Activated CD8-positive, alpha-beta memory T cell treated with anti-CD3 and anti-CD28 coated beads for 24 hours (primary cell): ENCODE results near the gene SLC41A3.
"Not testable (repeated sequence)": the region's sequence is repeated elsewhere in the genome, so short reads cannot be mapped to it uniquely, and the experiment has no call there.

ENCODE experiments used
- DNase-seq: peaks from one replicate; pipeline ENCODE4 v3.0.0-alpha.2; 2020

Gene SLC41A3

GRCh38 chr3:126105691-126106187 lies 21.8 kb upstream of the SLC41A3 start:
- peak; percentile 38 for DNase-seq

DNA sequence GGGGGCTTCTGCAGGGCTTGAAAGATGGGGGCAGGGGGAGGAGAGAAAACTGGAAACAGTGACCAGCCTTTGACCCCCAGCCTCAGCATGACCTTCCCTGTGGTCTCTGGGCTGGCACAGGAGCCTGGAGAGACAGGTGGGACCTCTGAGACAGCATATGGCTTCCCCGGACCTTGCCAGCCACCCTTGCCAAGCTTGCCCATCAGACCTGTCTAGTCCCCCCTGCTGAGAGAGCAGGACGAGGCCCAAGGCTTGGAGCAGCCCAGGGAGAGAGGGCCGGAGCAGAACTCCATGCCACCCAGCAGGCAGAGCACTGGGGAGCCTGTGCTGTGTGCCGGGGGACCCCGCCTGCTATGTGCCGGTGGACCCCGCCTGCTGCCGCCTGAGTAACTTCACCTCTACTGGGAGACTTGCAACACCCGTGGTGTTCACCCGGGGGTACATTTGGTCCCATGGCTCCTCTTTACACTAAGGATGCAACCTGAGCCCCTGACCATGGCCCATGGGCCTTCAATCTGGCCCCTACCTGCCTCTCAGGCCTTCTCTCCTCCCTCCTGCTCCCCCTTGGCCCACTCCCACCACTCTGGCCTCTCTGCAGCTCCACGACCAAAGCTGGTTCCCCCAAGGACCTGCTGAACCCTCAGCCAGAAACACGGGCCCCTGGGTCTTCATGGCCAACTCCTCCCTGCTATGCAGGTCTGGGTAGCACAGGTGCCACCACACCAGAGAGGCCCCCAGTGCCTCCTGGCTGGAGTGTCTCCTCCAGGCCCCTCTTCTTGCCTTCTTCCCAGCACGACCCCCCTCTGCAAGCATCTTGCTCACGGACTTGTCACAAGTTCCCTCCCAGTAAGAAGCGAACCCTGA lies 21.1 kb upstream of the SLC41A3 start:
- peak; percentile 38 for DNase-seq

GRCh38 chr3:126104028-126104635 lies 20.2 kb upstream of the SLC41A3 start:
- peak; percentile 50 for DNase-seq

DNA sequence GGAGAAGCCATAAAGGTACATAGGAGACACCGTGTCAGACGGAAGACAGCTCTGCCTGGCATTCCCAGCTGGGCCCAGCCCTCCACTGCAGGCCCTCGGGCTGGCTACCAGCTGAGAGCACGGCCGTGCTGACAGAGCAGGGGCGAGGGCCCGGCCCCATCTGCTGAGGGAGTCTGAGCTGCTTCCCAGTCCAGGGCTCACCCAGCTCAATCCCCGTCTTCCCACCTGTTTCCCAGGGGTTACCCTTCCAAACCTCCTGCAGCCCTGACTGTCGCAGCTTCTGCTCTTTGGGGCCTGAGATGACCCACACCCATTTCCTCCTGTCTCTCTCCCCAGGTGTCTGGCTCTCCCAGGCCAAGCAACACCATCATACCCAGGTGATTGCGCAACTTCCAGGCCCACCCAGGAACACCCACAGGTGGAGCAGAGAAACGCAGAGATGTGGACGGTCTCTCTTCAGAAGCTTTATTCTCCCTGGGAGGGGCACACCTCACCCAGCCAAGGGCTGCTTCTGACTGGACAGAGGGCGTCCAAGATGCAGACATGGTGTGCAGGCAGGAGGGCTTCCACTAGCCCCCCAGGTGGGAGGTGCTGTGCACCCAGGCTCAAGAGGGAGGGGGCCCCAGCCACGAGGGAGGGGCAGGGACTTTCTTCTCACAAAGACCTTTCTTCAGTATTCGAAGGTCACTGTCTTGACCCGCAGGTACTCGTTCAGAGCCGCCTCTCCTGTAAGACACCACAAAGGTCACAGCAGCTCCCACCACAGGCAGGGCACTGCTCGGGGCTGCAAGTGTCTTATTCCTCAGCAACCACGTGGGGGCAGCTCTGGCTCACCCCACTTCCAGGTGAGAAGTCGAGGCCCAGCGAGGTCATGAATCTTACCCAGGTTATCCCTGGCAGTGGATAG lies 19.4 kb upstream of the SLC41A3 start:
- peak; percentile 49 for DNase-seq

- DNase-seq: peak; percentile 28
Observed at GRCh38 chr3:126102530-126102951, 18.6 kb upstream of the SLC41A3 start.

DNA sequence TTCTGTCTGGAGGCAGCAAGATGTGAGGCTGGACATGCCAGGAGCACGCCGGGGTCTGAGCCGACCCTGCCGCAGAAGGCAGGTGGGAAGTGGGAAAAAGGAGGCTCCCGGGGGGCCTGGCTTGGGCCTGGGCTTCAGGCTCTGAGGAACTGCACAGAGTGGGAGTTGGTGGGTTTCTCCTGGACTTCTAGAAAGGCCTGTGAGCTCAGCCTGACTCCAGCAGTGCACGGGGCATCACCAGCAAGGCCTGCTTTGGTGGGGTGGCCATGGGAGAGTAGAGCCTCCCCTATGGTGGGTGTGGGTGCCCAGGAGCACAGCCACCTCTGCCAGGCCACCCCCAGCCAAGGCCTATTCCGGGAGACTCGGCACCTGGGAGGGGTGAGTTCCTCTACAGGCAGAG lies 18.1 kb upstream of the SLC41A3 start:
- DNase-seq: no peak

GRCh38 chr3:126101521-126101982 lies 17.6 kb upstream of the SLC41A3 start:
- DNase-seq: no peak

- DNase-seq: no peak
Observed at GRCh38 chr3:126100634-126101301, 16.8 kb upstream of the SLC41A3 start.

DNA sequence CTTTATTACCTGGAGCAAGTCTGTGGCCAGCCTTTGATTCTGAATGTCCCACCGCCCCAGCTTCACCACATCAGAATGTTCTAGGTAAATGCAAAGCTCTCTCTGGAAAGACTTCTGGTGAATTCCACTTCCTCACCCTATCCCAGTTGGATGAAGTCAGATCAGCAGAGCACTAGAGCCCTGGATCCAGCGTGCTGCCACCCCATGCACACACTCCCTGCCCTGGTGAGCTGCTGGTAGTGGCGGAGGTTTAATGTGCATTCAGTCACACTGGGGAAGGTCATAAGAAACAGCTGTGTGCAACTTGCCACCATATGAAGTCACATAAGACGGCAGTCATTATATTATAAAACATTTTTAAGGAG lies 16.3 kb upstream of the SLC41A3 start:
- no peak for DNase-seq

DNA sequence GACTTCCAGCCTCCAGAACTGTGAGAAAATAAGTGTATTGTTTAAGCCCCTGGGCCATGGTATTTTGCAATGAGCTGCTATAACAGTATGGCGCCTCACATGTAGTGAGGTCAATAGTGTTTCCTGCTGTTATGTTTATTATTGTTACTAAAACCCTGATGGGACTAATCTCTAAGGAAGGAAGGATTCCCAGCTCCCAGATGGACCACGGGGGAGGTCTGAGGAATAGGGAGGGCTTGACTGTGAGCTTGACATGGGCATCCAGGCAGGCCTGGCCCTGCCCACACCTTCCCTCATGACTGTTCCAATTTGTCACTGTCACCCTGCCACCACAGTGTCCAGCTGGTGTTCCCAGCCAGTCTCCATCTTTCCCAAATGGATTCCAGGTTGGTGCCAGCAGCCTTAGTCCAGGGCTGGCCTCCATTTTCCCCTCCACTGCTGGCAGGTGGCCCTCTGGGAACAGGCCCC lies 14.5 kb upstream of the SLC41A3 start:
- no peak for DNase-seq

DNA sequence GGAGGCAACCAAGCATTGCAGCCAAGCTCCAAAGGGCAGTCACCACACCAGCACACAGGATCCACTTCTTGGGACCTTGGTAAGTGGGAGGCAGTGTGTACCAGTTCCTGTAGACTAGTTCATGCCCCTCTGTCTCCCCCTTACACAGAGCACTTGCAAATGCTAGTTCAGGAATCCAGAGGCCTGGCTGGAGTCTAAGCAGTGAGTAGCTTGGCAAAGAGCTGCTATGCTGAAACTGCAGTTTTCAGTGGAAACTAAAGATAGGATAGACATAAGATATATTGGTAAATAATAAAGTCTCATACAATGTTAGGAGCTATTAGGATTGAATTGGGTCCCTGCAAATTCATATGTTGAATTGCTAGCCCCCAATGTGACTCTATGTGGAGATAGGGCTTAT lies 13.9 kb upstream of the SLC41A3 start:
- DNase-seq: no peak

- DNase-seq: not testable (repeated sequence)
Observed at GRCh38 chr3:126096274-126096673, 12.3 kb upstream of the SLC41A3 start.

- DNase-seq: not testable (repeated sequence)
Observed at GRCh38 chr3:126092128-126092527, 8.2 kb upstream of the SLC41A3 start.

DNA sequence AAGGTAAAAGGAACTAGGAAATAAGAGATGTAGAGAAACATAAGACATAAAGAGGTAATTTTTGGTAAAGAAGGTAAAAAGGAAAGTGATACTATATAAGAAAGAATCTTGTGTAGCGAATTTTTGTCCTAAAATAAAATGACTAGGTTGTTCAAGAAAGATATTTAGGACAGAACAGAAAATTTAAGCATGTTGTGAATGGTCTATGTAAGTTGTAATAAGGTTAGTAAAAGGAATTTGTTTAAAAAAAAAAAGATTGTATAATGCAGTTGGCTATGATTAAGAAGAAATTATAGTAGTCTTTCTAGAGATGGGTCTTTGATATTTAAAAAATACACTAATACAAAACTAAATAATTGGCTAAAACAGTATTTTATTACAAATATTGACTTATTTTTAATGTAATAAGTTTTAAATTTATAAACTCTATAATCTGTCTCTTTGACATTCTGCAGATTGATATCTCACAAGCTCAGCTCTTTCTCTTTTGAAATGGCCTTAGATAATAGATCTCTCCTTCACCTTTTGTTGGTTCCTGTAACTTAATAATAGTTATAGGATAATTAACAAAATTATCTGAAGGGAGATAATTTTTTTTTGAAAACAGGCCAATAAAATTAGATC lies 3.7 kb upstream of the SLC41A3 start:
- DNase-seq: no peak

GRCh38 chr3:126085841-126086240 lies 1.9 kb upstream of the SLC41A3 start:
- no peak for DNase-seq

- no peak for DNase-seq
Observed at GRCh38 chr3:126085276-126085675, 1.4 kb upstream of the SLC41A3 start.

DNA sequence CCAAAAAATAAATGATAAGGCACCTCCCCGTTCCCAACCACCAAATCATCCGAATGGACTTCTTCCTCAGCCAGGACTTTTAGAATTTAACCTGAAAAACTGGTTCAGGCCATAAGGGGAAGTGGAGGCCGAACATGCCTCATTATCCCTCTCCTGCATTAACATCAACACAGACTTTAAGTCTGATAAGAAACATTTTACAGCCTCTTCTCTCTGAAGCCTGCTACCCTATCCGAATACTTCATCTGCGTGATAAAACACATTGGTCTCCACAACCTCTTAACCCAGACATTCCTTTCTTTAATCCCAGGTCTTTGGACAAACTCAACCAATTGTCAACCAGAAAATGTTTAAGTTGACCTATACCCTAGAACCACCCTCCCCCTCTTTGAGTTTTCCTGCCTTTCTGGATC lies 850 bp upstream of the SLC41A3 start:
- no peak for DNase-seq

- DNase-seq: no peak
Observed at GRCh38 chr3:126083511-126083912, 412 bp downstream of the SLC41A3 start.

GRCh38 chr3:126083138-126083445 lies 832 bp downstream of the SLC41A3 start:
- DNase-seq: no peak

DNA sequence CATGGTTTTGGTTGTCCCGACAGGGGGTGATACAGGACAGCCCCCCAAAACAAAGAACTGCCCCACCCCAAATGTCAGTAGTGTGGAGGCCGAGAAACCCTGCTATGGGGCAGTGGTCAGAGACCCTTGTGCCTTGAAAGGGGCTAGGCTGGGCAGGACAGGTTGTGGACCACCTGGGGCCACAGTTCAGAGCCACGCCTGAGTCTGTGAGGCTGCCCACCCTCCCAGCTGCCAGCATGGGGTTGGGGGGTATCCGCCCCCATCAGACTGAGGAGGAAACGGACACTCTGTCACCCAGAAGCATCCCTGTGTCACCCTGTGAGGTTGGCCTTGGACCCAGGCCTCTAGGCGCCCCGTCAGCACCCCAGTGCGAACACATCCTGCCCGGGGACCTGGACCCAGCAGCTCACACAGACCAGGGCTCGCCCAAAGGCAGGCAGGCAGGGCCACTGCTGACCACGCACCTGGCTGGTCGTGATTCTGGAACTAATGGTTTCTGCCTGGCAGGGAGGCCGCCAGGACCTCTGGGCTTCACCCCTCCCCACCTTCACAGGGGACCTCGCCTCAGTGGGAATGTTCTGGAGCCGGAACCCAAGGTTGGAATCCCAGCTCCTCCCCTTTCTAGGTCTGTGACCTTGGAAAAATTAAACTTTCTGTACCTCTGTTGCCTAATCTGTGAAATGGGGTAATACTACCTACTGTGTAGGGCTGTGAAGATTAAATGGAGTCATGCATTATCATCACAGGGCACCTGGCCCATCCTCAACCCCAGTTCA lies 1.4 kb downstream of the SLC41A3 start:
- no peak for DNase-seq
